Hematopoietic multipotent progenitor cell treated with erythropoietin and hydrocortisone succinate and interleukin-3 and kit ligand, for 4 days (in vitro differentiated cells): ENCODE results near the gene PRC1.

Experiments
- DNase-seq: peaks from one replicate; pipeline ENCODE4 v3.0.0-alpha.2; 2015

Gene PRC1

DNA sequence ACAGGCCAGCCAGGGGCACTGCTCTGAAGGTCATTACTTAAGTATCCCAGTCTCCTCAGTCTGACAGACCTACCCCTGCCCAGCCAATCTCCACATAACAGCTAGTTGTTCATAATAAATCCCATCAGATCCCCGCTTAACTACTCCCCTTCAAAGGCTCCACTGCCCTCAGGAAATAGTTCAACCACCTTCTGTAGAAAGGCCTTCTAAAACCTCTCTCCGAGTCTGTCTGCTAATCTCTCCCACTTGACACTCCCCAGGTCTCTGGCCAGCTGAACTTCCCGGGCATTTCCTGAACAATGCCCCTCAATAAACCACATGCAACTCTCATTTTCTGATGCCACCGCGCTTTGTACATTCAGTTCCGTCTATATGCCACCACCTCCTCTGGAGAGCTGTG lies 6.0 kb downstream of the PRC1 start:
- DNase-seq: peak; percentile 70

DNA sequence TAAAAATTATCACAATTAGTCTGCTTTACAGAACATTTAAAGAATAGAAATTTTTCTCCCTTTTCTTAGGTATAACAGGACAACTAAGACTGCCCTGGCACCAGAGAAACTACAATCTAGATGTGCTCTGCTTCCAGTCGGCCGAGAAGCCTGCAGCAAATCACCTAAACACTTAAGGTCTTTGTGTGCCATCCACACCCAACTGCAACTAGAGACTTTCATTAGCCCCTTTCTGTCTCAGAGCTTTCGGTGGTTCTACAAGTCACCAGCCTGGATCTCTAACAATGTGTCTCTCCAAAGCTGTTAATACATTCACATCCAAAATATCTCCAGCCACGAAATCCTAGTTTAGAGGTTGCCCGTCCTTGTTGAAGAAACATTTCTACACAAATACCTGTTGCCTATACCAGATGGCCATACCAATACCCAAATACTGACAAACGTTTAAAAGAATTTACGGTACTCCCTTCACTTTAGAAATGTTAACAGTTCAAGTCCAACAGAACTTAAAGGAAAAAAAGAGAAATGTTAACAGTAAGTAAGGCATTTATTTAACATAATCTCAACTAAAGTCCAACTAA lies 6.7 kb downstream of the PRC1 start:
- DNase-seq: no peak

DNA sequence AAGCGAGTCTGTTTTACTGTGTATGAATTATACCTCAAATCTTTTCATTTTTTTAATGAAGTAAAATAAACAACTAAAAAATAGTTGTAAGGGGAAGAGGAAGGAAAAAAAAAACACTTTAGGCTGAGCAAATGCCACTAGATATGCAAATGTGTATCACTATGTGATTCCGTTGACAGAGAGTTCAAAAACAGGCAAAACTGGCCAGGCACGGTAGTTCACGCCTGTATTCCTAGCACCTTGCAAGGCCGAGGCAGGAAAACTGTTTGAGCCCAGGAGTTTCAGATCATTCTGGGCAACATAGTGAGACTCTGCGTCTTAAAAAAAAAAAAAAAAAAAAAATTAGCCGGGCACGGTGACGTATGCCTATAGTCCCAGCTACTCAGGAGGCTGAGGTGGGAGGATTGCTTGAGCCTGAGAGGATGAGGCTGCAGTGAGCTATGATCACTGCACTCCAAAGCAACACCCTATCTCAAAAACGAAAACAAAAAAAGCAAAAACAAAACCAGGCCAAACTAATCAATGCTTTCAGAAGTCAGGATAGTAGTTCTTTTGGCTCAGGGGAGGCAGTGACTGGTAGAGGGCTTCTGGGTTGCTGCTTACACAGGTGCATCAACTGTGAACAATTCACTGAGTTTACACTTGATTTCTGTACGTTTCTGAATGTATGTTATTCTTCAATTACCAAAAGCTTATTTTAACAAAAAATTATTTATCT lies 7.4 kb downstream of the PRC1 start:
- DNase-seq: no peak

DNA sequence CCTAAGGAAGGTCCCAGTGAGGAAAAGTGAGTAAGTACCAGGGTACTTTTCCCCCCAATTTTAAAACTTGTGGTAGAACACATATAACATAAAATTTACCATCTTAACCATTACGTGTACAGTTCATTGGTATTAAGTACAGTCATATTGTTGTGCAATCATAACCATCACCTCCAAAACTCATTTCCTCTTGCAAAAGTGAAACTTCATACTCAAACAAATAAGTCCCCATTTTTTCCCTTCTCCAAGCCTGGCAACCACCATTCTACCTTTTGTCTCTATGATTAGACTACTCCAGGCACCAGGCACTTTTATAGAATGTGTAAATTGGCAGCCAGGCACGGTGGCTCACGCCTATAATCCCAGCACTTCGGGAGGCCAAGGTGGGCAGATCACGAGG lies 12.2 kb downstream of the PRC1 start:
- DNase-seq: peak; percentile 47

DNA sequence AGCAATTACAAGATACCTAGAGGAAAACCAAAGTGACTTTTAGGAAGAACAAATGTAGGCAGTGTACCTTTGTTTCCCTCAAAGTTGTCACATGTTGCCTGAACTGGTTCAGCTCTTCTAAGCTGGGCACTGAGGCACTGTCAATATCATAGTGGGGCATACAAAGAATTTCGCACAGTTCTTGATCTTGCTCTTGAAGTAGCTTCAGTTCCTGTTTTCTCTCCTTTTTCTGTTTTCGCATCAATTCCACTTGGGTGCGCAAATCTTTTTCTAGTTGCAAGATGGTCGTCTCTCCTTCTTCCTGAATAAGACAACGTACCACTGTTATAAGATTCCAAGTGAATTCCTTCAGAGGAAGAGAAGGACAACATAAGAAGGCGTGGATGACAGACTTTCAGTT lies 12.7 kb downstream of the PRC1 start:
- DNase-seq: no peak

DNA sequence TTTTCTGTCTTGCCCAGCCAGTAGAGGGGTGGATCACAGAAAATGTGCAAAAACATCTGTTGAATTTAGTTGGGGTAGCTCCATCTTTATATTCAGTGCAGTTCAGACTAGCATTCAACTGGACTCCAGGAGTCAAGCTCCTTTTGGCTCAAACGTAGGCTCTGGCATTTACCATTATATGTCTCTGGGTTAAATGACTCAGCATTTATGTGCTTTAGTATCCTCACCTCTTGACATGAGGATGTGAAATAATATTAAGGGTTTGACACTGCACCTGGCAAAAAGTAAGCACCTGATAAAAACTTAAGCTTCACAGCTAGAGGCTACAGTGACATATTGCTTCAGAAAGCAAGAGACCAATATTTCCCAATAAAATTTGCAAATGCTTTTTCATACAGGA lies 14.8 kb downstream of the PRC1 start:
- no peak for DNase-seq

DNA sequence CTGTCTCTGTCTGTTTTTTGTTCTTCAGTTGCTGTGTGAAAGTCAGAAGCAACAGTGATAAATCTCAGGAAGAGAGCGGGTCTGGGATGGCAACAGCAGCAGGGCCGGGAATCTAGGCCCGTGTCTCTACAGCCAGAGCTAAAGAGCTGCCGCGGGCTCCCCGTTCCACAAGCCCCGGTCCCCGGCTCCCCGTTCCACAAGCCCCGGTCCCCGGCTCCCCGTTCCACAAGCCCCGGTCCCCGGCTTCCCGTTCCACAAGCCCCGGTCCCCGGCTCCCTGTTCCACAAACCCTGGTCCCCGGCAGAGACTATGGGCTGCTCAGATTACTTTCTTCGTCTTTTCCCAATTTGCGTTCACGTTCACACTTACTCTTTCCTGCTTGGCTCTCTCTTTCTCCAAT lies 20.1 kb downstream of the PRC1 start:
- no peak for DNase-seq

DNA sequence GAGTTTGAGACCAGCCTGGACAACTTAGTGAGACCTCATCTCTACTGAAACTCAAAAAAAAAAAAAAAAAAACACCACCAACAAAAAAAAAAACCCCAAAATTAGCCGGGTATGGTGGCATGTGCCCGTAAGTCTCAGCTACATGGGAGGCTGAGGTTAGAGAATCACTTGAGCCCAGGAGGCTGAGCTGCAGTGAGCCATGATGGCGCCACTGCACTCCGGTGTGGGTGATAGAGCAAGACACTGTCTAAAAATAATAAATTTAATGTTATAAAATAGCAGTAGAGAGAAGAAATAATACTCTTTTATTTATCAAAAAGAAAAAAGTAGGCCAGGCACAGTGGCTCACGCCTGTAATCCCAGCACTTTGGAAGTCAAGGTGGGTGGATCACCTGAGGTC lies 22.2 kb downstream of the PRC1 start:
- no peak for DNase-seq

DNA sequence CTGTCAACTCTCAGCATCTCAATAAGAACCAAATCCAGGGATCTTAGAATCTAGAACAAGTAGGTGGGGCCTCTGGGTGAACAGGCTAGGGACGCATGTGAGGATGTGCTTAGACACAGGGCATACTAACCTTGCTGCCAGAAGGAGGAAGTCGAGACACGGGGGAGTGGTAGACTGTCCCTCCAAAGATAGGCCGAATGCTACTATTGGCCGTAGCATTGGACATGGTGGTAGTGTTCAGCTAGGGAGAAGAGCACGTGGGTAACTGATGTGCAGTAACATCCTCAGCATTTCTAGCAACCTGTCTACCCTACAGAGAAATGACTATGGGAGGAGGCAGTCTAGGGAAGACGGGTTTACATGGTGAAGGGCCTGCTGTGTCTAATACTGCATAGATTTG lies 24.1 kb downstream of the PRC1 start:
- DNase-seq: no peak

DNA sequence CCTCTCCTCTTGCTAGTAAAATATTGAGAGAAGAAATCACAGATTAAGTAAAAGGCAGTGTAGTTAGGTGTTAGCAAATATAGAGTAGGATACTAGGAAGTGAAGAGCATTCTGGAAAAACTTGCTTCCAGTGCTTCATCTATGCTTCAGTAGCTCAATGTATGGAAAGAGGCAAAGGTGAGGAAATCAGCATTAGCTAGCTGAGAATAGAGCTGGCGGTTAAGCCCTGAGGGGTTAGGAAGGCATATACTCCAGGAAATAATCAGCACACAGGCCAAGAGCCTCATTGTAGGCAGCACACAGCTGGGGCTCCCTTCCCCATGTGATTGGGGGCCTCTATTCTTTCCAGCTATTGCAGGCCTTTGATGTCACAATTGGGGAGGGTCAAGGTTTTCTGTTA lies 25.9 kb downstream of the PRC1 start:
- DNase-seq: no peak

DNA sequence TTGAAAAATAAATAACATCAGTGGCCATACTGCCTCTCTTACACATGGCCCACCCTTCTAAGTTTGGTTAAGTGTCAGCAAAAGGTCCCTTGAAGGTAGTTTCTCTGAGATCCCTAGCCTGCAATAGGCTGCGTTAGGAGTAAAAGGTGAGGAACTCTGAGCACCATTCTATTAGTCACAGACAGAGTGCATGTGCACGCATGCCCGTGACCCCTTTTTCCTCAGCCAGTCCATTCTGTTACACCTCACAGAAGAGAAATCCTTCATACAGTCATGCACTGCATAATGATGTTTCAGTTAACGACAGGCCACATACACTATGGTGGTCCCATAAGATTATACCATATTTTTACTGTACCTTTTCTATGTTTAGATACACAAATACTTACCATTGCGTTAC lies 27.1 kb downstream of the PRC1 start:
- DNase-seq: no peak

DNA sequence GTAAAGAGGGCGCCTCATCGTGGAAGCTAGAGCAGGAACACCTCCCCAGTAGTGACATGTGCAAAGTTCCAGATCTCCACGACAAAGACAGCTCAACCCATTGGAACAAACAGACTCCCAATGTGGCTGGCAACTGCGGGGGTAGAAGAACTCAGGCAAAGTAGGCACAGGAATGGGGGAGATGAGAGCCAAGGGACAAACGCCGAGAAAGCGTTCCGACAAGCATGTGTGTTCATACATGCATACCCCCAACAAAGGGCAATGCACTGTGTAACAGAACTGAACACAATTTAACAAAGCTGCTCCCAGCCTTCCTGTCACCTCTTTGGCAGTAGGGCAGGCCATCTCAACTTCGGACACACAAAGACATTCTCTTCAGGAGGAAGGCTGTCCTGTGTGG lies 28.1 kb downstream of the PRC1 start:
- no peak for DNase-seq

DNA sequence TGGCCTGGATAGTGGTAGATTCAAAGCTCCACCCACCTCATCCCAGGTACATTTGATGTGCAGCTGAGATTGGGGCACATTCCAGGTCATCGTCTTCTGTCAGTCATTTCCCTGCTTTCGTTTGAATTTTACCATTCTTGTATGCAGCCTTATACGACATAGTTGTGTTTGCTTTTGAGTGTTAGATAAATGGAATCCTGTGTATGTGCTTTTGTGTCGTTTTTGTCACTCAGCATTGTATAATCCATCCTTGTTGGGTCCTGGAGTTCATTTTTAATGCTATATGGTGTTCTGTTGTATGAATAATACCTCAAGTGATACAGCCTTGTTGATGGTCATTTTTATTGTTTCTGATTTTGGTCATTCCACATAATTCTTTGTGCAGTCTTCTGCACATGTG lies 32.3 kb downstream of the PRC1 start:
- no peak for DNase-seq

DNA sequence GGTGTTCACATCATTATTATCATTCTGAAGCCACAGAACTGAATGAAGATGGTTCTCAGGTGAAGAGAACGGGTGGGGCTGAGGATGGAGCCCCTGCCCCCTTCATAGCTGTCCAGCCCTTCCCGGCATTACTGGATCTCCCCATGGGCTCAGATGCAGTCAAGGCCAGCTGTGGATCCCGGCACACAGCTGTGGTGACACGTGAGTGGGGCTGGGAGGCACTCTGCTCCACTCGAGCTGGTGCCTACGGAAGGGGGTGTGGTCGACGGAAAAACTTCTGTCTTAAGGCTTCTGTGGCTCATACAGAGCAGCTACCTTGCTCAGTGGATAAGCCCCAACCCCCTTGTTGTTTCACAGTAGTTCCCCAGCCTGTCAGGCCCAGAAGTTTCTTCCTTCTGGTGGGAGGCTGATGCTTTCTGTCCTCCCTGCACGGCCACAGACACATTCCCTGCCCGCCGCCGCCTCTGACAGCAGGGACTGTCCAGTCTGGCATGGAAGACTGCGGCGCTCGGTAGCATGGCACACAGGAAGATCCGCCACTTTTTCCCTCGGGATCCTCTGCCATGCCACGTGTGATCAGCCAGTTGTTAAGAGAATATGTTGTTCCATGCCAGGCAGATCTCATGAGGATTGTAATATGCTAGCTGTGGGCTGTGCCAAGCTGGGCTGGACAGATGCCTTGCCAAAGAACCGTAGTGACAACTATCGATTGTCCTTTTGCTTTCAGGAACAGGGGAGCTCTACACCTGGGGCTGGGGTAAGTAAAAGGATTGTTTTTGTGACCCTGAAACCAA lies 33.8 kb downstream of the PRC1 start:
- DNase-seq: no peak

DNA sequence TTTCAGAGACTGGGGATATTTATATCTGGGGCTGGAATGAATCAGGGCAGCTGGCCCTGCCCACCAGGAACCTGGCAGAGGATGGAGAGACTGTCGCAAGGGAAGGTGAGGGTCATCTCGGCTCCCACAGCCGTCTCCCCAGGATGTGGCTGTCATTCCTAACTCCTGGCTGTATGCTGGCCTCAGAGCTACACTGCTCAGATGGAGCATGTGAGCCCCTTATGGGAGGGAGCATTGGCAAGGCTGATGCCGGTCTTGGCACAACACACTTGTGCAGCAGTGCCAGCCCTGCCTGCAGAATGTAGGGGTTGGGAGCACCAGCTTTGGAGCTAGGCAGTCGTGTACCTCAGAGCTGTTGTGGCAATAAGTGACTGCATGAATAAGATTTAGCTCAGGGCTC lies 34.4 kb downstream of the PRC1 start:
- DNase-seq: no peak

DNA sequence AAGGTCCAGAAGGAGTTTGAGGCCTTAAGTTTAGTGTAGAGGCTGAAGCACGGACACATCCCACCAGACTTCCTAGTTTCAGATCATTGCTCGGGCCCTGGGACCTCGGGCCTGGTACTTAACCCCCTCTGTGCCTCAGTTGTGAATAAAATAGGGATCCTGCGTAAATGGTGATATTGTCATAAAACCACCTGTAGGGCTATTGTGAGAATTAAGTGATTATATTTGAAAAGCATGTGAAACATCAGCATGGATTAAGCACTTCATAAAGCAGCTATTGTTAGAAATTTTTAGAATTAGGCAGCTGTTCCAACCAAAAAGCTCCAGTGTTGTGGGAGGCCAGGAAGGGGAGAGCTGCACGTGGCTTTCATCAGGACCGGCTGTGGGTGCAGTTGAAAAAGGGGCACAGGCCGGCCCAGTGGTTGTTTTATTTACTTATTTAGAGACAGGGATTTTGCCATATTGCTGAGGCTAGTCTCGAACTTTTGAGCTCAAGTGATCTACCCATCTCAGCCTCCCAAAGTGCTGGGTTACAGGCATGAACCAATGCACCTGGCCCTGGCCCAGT lies 35.2 kb downstream of the PRC1 start:
- DNase-seq: no peak

DNA sequence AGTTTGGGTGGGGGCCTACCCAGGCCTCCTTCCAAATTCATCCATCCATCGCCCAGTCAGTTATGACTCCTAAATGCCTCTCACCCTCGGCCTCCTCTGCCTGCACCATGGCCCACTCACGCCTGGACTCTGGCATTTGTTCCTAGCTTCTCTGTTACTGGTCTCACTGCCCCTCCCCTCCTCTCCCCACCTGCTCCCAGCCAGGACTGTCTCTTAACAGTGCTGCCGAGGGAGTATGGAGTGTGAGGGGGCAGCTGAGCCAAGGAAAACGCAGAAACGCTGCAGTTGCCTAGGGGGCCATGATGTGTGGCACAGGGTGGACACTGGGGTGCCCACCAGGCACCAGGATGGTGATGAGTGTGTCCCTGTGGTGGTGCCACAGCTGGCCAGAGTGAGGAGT lies 36.5 kb downstream of the PRC1 start:
- no peak for DNase-seq

DNA sequence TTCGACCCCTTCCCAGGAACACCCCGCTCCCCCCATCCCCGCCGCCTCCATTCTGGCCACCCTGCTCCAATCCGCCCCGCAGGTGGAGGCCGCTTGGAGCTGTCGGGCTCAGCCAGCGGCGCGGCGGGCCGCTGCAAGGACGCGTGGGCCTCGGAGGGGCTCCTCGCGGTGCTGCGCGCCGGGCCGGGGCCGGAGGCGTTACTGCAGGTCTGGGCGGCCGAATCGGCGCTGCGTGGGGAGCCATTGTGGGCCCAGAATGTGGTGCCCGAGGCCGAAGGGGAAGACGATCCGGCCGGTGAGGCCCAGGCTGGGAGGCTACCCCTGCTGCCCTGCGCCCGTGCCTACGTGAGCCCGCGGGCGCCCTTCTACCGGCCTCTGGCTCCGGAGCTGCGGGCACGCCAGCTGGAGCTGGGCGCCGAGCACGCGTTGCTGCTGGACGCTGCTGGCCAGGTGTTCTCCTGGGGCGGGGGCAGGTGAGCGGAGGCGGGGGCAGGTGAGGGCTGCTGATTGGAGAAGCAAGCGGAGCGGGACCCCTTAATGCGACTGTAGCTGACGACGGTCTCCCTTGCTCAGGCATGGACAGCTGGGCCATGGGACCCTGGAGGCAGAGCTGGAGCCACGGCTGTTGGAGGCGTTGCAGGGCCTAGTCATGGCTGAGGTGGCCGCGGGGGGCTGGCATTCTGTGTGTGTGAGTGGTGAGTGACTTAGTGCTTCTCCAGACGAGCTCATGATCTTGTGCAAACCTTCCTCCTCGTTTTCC lies 37.1 kb downstream of the PRC1 start:
- DNase-seq: peak; percentile 47

DNA sequence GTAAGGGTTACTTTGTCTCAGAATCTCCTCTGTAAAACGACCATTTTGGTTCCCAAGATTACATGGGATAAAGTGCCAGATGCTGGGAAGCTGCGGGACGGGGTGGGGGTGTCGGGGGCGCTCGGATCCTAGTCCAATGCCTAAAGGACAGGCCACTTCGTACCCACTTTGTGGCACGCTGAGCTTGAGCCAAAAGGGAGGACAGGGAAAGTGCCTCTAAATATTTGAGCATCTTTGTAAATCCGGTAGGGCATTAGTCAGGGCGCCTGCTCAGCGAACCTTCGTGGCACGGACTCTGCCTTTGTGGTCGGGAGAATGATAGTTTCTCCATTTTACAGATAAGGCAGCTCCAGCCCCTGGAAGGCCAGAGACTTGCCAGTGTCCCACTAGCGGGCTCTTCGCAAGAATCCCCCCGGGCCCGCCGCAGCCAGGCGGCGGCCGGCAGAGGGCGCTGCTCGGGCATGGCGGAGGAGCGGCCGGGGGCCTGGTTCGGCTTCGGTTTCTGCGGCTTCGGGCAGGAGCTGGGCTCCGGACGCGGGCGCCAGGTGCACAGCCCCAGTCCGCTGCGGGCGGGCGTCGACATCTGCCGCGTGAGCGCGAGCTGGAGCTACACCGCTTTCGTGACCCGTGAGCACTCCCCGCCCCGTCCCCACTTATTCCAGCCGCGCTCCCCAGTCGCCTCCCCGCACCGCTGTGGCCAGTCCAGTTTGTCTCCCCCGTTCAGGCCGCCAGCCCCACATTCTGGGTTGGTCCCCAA lies 37.9 kb downstream of the PRC1 start:
- peak; percentile 90 for DNase-seq

DNA sequence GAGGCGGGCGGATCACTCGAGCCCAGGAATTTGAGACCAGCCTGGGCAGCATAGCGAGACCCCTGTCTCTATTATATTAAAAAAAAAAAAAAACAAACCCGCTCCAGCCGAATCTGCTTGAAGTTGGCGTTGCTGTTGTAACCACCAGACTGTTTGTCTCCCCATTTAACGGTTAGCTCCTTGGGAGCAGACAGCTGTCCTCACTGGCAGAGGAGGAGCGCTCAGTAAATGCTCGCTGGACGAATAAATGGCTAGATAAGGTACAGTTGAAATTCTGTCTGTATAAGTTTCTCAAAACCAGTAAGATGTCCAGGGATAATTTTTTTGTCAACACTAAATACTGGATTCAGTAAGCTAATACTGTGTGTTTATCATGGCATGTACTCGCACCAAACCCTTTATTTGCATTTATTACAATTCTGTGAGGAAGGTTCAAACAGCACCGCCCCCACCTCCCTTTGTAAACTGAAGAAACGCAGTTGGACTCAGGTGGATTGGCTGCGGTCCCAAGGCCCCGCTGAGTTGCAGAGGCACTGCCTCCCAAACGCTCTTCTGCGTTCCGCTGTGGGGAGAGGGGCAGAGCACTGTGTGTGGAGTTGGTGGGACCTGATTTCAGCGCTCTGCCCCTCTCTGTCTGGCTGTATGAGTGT lies 38.6 kb downstream of the PRC1 start:
- DNase-seq: peak; percentile 37

DNA sequence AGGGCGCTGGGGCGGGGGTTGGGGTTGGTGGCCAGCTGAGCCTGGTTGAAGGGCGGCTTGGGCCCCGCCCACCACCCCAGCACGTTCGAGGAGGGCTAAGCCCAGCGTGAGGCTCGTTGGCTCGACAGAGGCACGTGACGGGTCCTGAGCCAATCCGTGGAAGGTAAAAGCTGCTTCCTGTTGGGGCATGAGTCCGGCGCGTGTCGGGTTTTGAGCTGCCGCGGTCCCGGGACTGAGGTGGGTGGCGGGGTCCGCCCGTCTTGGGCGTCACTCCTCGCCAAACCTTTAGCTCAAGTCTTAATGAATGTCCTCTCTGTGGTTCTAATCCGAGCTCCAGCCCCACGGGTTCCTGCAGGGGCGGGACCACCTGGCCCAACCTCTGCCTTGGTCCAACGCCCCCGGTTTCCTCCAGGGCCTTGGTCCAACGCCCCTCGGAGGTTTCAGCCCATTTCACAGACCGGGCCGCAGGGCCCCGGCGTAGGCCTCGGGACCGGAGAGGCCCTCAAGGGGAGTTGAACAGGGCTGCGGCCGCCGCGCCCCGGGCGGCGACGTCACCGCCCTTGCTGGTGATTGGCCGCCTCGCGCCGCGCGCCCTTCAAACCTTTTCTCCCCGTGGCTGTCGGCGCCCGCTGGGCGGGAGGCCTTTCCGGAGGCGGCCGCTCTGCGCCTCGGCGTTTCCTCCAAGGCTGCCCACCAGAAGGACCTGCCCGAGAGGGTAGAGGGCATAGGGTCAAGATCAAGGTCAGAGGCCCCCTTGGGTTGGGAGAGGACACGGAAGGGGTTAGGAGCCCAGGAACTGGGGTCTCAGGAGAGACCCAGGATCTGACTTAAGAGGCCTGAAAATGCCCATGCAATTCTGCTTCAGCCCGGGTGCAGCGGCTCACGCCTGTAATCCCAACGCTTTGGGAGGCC lies 39.4 kb downstream of the PRC1 start, which contains the start of gene RCCD1:
Gene RCCD1, plus strand, starts transcription at position 173 of the 912 bp plus-strand sequence. CDS start 1,851 bp downstream, outside the sequence.
- peak; percentile 99 for DNase-seq
